PC-9 (cell line): ENCODE measurements around the gene FGF22.

Experiments used
- CTCF ChIP-seq: fragments of 200-600 bp; sonication (generic); conservative IDR thresholded peaks from 2 replicates; pipeline ENCODE4 v1.6.1; 2017; ENCODE audit warnings: mixed run types, antibody characterized with exemption, mild to moderate bottlenecking, moderate library complexity
- EZH2 ChIP-seq: fragments of 200-600 bp; sonication (generic); IDR thresholded peaks from 2 replicates; pipeline ENCODE4 v1.8.0; 2017; ENCODE audit warnings: antibody characterized with exemption, low read depth

GRCh38 chr19:625257-625656 is 14.4 kb upstream of the FGF22 start:
- no peak for TF ChIP-seq CTCF
- TF ChIP-seq EZH2: no peak
